SU-DHL-6 (cell line): ENCODE data around the gene RNASEL.
A peak's percentile ranks its signal among the peaks of the same experiment; 100 is the strongest.

Source experiments
- H2AFZ ChIP-seq: fragments of 200-600 bp; sonication (generic); 2 replicates; pipeline ENCODE4 v1.6.1; 2014; ENCODE audit warnings: low read depth, mild to moderate bottlenecking, moderate library complexity, mixed read lengths, antibody characterized with exemption, low read length; ENCODE audit not compliant: severe bottlenecking
- H3F3A ChIP-seq: fragments of 200-600 bp; shearing (Covaris generic); 2 replicates; pipeline ENCODE4 v1.6.0; 2016; ENCODE audit warnings: antibody characterized with exemption, mild to moderate bottlenecking; ENCODE audit not compliant: insufficient read depth
- H3K27ac ChIP-seq: fragments of 200-600 bp; sonication (generic); 2 replicates; pipeline ENCODE4 v1.5.1; 2016; ENCODE audit warnings: low read depth, mild to moderate bottlenecking, low read length, moderate library complexity, mixed read lengths
- H3K27me3 ChIP-seq: fragments of 200-600 bp; sonication (generic), shearing (Covaris generic); 2 replicates; pipeline ENCODE4 v1.6.0; 2014; ENCODE audit warnings: mild to moderate bottlenecking, low read length
- H3K36me3 ChIP-seq: fragments of 200-600 bp; sonication (generic); 2 replicates; pipeline ENCODE4 v1.6.1; 2014; ENCODE audit warnings: mild to moderate bottlenecking, low read length, mixed read lengths
- H3K4me2 ChIP-seq: fragments of 300-600, 200-600 bp; shearing (Covaris generic), sonication (generic); 2 replicates; pipeline ENCODE4 v1.6.0; 2014; ENCODE audit warnings: low read length, low read depth, mild to moderate bottlenecking; ENCODE audit not compliant: poor library complexity, severe bottlenecking
- H3K4me3 ChIP-seq: fragments of 200-600 bp; sonication (generic); 2 replicates; pipeline ENCODE4 v1.5.1; 2014; ENCODE audit warnings: antibody characterized with exemption, low read length, mild to moderate bottlenecking, mixed read lengths; ENCODE audit not compliant: insufficient read depth, poor library complexity, severe bottlenecking
- H3K79me2 ChIP-seq: fragments of 200-600 bp; sonication (generic); 2 replicates; pipeline ENCODE4 v1.6.1; 2014; ENCODE audit warnings: mild to moderate bottlenecking, low read length, moderate library complexity; ENCODE audit not compliant: insufficient read depth
- H3K9ac ChIP-seq: fragments of 200-600 bp; sonication (generic); 2 replicates; pipeline ENCODE4 v1.7.0; 2014; ENCODE audit warnings: mild to moderate bottlenecking, low read length
- H3K9me2 ChIP-seq: fragments of 200-600 bp; sonication (generic); replicated peaks from 2 replicates; pipeline ENCODE4 v1.6.1; 2014; ENCODE audit warnings: low read length; ENCODE audit not compliant: insufficient read depth
- H3K9me3 ChIP-seq: fragments of 200-600 bp; sonication (generic); 2 replicates; pipeline ENCODE4 v1.6.1; 2014; ENCODE audit warnings: low read length, mixed read lengths; ENCODE audit not compliant: insufficient read depth
- H4K20me1 ChIP-seq: fragments of 200-600 bp; sonication (generic); 2 replicates; pipeline ENCODE4 v1.6.1; 2014; ENCODE audit warnings: low read depth, mild to moderate bottlenecking, antibody characterized with exemption, low read length, moderate library complexity, mixed read lengths
- CTCF ChIP-seq: fragments of 200-600 bp; sonication (generic); IDR thresholded peaks from one replicate; pipeline ENCODE4 v1.5.1; 2017; ENCODE audit warnings: antibody characterized with exemption, mild to moderate bottlenecking, low read length, moderate library complexity; ENCODE audit not compliant: insufficient read depth, poor library complexity, severe bottlenecking
- EZH2phosphoT487 ChIP-seq: fragments of 200-600 bp; sonication (generic), shearing (Covaris generic); conservative IDR thresholded peaks from 2 replicates; pipeline ENCODE4 v1.6.1; 2018; ENCODE audit warnings: mild to moderate bottlenecking, antibody characterized with exemption, low read length, moderate library complexity, mixed read lengths

RNASEL gene

GRCh38 chr1:182598296-182598695 lies 9.2 kb upstream of the RNASEL start:
- Histone ChIP-seq H3K4me3 (no peak overlapping the region), H3K9me3 (no peaks in the 10 kb centered on the region), H3K27ac (no peak overlapping the region), H2AFZ (no peak overlapping the region), H3K36me3 (no peaks in the 10 kb centered on the region; the same call in none of the 2 replicates), H3K4me2 (no peak overlapping the region), H3F3A (peaks cover 22% of the 10 kb centered on the region), H4K20me1 (no peaks in the 10 kb centered on the region; the same call in 1 of the 2 replicates), H3K9ac (no peak overlapping the region), H3K79me2 (peaks cover 11% of the 10 kb centered on the region), H3K27me3 (no peaks in the 10 kb centered on the region), H3K9me2 (no peaks in the 10 kb centered on the region)
- TF ChIP-seq CTCF = no peak
- no peak for TF ChIP-seq EZH2phosphoT487

GRCh38 chr1:182596934-182597333 lies 7.9 kb upstream of the RNASEL start:
- peaks cover 9% of the 10 kb centered on the region; the same call in 1 of the 2 replicates for H3F3A ChIP-seq
- H3K4me3 ChIP-seq = no peak overlapping the region
- no peaks in the 10 kb centered on the region; the same call in none of the 2 replicates for H3K36me3 ChIP-seq
- no peak overlapping the region for H3K9ac ChIP-seq
- H2AFZ ChIP-seq = no peak overlapping the region
- TF ChIP-seq EZH2phosphoT487 = no peak
- no peak for TF ChIP-seq CTCF
- no peak overlapping the region for H3K27ac ChIP-seq
- no peak overlapping the region for H3K4me2 ChIP-seq
- no peaks in the 10 kb centered on the region for H3K27me3 ChIP-seq
- H4K20me1 ChIP-seq = no peaks in the 10 kb centered on the region; the same call in 1 of the 2 replicates
- no peaks in the 10 kb centered on the region for H3K9me3 ChIP-seq
- H3K9me2 ChIP-seq = no peaks in the 10 kb centered on the region
- H3K79me2 ChIP-seq = no peaks in the 10 kb centered on the region; the same call in 1 of the 2 replicates

- no peaks in the 10 kb centered on the region for H3K27me3 ChIP-seq
- TF ChIP-seq EZH2phosphoT487 = no peak
- TF ChIP-seq CTCF = peak; percentile 84
- no peaks in the 10 kb centered on the region; the same call in 1 of the 2 replicates for H4K20me1 ChIP-seq
- H3K36me3 ChIP-seq = no peaks in the 10 kb centered on the region; the same call in 1 of the 2 replicates
- H3K9me2 ChIP-seq = no peaks in the 10 kb centered on the region
- no peak overlapping the region for H3K27ac ChIP-seq
- H3K79me2 ChIP-seq = no peaks in the 10 kb centered on the region
- no peak overlapping the region for H3K4me3 ChIP-seq
- no peak overlapping the region for H2AFZ ChIP-seq
- H3K9ac ChIP-seq = no peak overlapping the region
- no peaks in the 10 kb centered on the region for H3K9me3 ChIP-seq
- no peak overlapping the region for H3K4me2 ChIP-seq
- H3F3A ChIP-seq = peaks cover 6% of the 10 kb centered on the region; the same call in 1 of the 2 replicates
These were observed 6.7 kb upstream of the RNASEL start for GRCh38 chr1:182595641-182596240.
